ENCODE results near the gene C2CD4A. TPM values are rescaled to one million over a fixed set of nuclear protein-coding genes. Genes with fewer than 3 reads are reported as not detected.

Gene C2CD4A
- polyA plus RNA-seq, 1 experiment: not detected

DNA sequence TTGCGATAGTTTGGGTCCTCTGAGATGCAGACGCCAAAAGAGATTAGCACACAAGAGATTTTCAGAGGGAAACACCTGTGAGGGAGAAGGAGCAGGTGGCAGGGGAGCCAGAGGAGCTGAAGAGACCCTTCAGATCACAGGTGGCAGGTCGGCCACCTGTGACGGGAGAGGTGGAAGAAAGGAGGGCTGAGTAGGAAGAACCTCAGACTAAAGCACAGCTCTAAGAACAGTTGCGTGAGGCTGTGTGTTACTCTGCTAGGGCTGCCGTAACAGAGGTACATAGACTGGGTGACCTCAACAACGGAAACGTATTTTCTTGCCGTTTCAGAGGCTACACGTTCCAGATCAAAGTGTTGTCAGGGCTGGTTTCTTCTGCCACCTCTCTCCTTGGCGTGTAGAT lies 38.5 kb downstream of the C2CD4A start:
- no peak for DNase-seq (ENCODE audit: low read depth, low spot score)
- ChIA-PET CTCF (no interaction called here), POLR2A (no interaction called here)
- Histone ChIP-seq H3K9me3 (ENCODE audit: control insufficient read depth, insufficient read depth, low read length) (no peaks in the 10 kb centered on the region), H3K27ac (ENCODE audit: low read depth, low read length) (no peak overlapping the region), H3K27me3 (ENCODE audit: control insufficient read depth, insufficient read depth, low read length) (no peaks in the 10 kb centered on the region), H3K4me3 (ENCODE audit: low read depth, low read length) (no peak overlapping the region)
- no peak for TF ChIP-seq CTCF (IDR thresholded peaks at IDR 0.05; ENCODE audit: low read depth, low read length)

DNA sequence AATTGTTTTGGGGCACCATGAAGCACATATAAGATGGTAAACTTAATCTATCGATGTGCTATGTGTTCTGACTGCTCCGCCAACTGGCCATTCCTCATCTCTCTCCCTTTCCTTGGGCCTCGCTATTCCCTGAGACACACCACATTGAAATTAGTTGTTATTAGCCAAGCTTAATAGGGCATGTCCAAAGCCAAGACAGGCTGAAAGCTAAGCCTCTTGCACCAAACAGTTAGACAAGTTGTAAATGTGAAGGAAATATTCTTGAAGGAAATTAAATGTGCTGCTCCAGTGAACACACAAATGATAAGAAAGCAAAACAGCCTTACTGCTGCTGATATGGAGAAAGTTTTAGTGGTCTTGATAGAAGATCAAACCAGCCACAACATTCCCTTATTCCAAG lies 39.3 kb downstream of the C2CD4A start:
- H3K9me3 ChIP-seq (ENCODE audit: control insufficient read depth, insufficient read depth, low read length): no peaks in the 10 kb centered on the region
- no peak for TF ChIP-seq CTCF (IDR thresholded peaks at IDR 0.05; ENCODE audit: low read depth, low read length)
- H3K27me3 ChIP-seq (ENCODE audit: control insufficient read depth, insufficient read depth, low read length): no peaks in the 10 kb centered on the region
- POLR2A ChIA-PET: no interaction called here
- no peak for DNase-seq (ENCODE audit: low read depth, low spot score)
- CTCF ChIA-PET: no interaction called here
- no peak overlapping the region for H3K27ac ChIP-seq (ENCODE audit: low read depth, low read length)
- no peak overlapping the region for H3K4me3 ChIP-seq (ENCODE audit: low read depth, low read length)

- no peak for TF ChIP-seq CTCF (IDR thresholded peaks at IDR 0.05; ENCODE audit: low read depth, low read length)
- no peak for DNase-seq (ENCODE audit: low read depth, low spot score)
- ChIA-PET CTCF (no interaction called here), POLR2A (interaction anchor here (0.6 kb wide), 1 partner anchor 753 kb away, joined by 3 read pairs; no protein-coding TSS in a partner anchor)
- Histone ChIP-seq H3K9me3 (ENCODE audit: control insufficient read depth, insufficient read depth, low read length) (no peaks in the 10 kb centered on the region), H3K4me3 (ENCODE audit: low read depth, low read length) (no peak overlapping the region), H3K27me3 (ENCODE audit: control insufficient read depth, insufficient read depth, low read length) (no peaks in the 10 kb centered on the region), H3K27ac (ENCODE audit: low read depth, low read length) (no peak overlapping the region)
These were observed 40.9 kb downstream of the C2CD4A start for GRCh38 chr15:62107571-62108121.

DNA sequence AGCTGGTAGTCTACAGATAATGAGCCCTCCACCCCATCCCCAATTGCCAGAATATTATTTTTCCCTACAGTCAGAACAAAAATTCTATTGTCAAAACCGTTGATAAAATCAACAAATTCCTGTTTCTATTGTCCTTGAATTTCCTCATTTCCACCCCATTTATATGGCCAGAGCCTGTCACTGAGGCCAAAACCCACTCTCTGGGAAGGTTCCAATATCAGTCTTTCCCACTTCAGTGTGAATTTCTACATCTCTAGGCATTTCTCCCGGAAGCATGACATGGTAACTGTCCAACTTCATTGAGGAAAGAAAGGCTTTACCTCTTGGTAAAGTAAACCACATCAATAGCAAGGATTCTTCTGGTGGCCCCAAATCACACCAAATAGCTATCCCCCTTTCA lies 41.6 kb downstream of the C2CD4A start:
- H3K27ac ChIP-seq (ENCODE audit: low read depth, low read length): no peak overlapping the region
- no peak for DNase-seq (ENCODE audit: low read depth, low spot score)
- TF ChIP-seq CTCF (IDR thresholded peaks at IDR 0.05; ENCODE audit: low read depth, low read length): no peak
- POLR2A ChIA-PET: no interaction called here
- H3K4me3 ChIP-seq (ENCODE audit: low read depth, low read length): no peak overlapping the region
- no peaks in the 10 kb centered on the region for H3K27me3 ChIP-seq (ENCODE audit: control insufficient read depth, insufficient read depth, low read length)
- H3K9me3 ChIP-seq (ENCODE audit: control insufficient read depth, insufficient read depth, low read length): no peaks in the 10 kb centered on the region
- CTCF ChIA-PET: interaction anchor here (0.9 kb wide), 1 partner anchor 17 kb away, joined by 3 read pairs; no protein-coding TSS in a partner anchor

- no peak for DNase-seq (ENCODE audit: low read depth, low spot score)
- H3K9me3 ChIP-seq (ENCODE audit: control insufficient read depth, insufficient read depth, low read length): no peaks in the 10 kb centered on the region
- no peak overlapping the region for H3K27ac ChIP-seq (ENCODE audit: low read depth, low read length)
- no peak overlapping the region for H3K4me3 ChIP-seq (ENCODE audit: low read depth, low read length)
- no peaks in the 10 kb centered on the region for H3K27me3 ChIP-seq (ENCODE audit: control insufficient read depth, insufficient read depth, low read length)
- CTCF ChIA-PET: no interaction called here
- POLR2A ChIA-PET: no interaction called here
- no peak for TF ChIP-seq CTCF (IDR thresholded peaks at IDR 0.05; ENCODE audit: low read depth, low read length)
These were observed 42.7 kb downstream of the C2CD4A start for GRCh38 chr15:62109437-62109836.
